Mesothelial cell of epicardium (in vitro differentiated cells): ENCODE results near the gene FOXN3. TPM values are rescaled to one million over a fixed set of nuclear protein-coding genes. Genes with fewer than 3 reads are reported as not detected.

Experiments used
- DNase-seq, 2 experiments: peaks; one replicate each; pipeline ENCODE4 v3.0.0; 2021; ENCODE audit warnings: low spot score in 2 of 2; ENCODE audit not compliant: unreplicated experiment in 2 of 2
- H3K27ac Mint-ChIP-seq: 2 replicates; pipeline ENCODE4 v1.8.0; 2021; ENCODE audit warnings: mixed read lengths
- H3K27me3 Mint-ChIP-seq: 2 replicates; pipeline ENCODE4 v1.8.0; 2021; ENCODE audit warnings: low read depth, mixed read lengths
- H3K36me3 Mint-ChIP-seq: 2 replicates; pipeline ENCODE4 v1.8.0; 2021; ENCODE audit warnings: mixed read lengths
- H3K4me1 Mint-ChIP-seq: 2 replicates; pipeline ENCODE4 v1.8.0; 2021; ENCODE audit warnings: mixed read lengths
- H3K4me3 Mint-ChIP-seq: 2 replicates; pipeline ENCODE4 v1.8.0; 2021; ENCODE audit warnings: mild to moderate bottlenecking, moderate library complexity, mixed read lengths
- H3K9me3 Mint-ChIP-seq: 2 replicates; pipeline ENCODE4 v1.8.0; 2021; ENCODE audit warnings: mixed read lengths
- CTCF ChIP-seq: fragments of 200-600 bp; sonication (generic); IDR thresholded peaks from one replicate; pipeline ENCODE4 v1.5.0; 2021; ENCODE audit warnings: antibody characterized with exemption; ENCODE audit not compliant: unreplicated experiment
- total RNA-seq: library from RNA; stranded (reverse); gene quantifications from 3 replicates; pipeline ENCODE4 v1.2.1, GENCODE V29; 2021

FOXN3 gene
- total RNA-seq, 1 donor from 2014 or later, result 124 TPM

GRCh38 chr14:89319687-89320086, 97.3 kb downstream of the FOXN3 start:
- H3K36me3 Mint-ChIP-seq, result peaks cover 35% of the 10 kb centered on the region
- no peak for TF ChIP-seq CTCF
- H3K4me1 Mint-ChIP-seq, result peaks cover 8% of the 10 kb centered on the region
- H3K4me3 Mint-ChIP-seq, result no peak overlapping the region
- DNase-seq, result no peak
- no peak overlapping the region for H3K27ac Mint-ChIP-seq
- H3K9me3 Mint-ChIP-seq, result peaks cover 15% of the 10 kb centered on the region
- no peaks in the 10 kb centered on the region for H3K27me3 Mint-ChIP-seq

GRCh38 chr14:89317051-89317691, 99.9 kb downstream of the FOXN3 start:
- H3K27ac Mint-ChIP-seq, result no peak overlapping the region

GRCh38 chr14:89315493-89316470, 101.3 kb downstream of the FOXN3 start:
- TF ChIP-seq CTCF, result no peak
- H3K4me3 Mint-ChIP-seq, result no peak overlapping the region
- peaks cover 8% of the 10 kb centered on the region for H3K4me1 Mint-ChIP-seq
- peaks cover 43% of the 10 kb centered on the region for H3K36me3 Mint-ChIP-seq
- no peak for DNase-seq
- no peak overlapping the region for H3K27ac Mint-ChIP-seq
- H3K27me3 Mint-ChIP-seq, result no peaks in the 10 kb centered on the region
- peaks cover 18% of the 10 kb centered on the region for H3K9me3 Mint-ChIP-seq

More at GRCh38 chr14:89317051-89317691, 99.9 kb downstream of the FOXN3 start:
- H3K36me3 Mint-ChIP-seq, result peaks cover 44% of the 10 kb centered on the region
- H3K27me3 Mint-ChIP-seq, result no peaks in the 10 kb centered on the region
- H3K9me3 Mint-ChIP-seq, result peaks cover 18% of the 10 kb centered on the region
- TF ChIP-seq CTCF, result no peak
- H3K4me3 Mint-ChIP-seq, result no peak overlapping the region
- H3K4me1 Mint-ChIP-seq, result peaks cover 8% of the 10 kb centered on the region
- DNase-seq, result no peak

GRCh38 chr14:89314274-89314673, 102.8 kb downstream of the FOXN3 start:
- H3K4me1 Mint-ChIP-seq, result no peaks in the 10 kb centered on the region
- peaks cover 31% of the 10 kb centered on the region for H3K36me3 Mint-ChIP-seq
- TF ChIP-seq CTCF, result no peak

GRCh38 chr14:89312932-89313331, 104.1 kb downstream of the FOXN3 start:
- H3K4me3 Mint-ChIP-seq, result no peak overlapping the region
- H3K9me3 Mint-ChIP-seq, result peaks cover 3% of the 10 kb centered on the region
- H3K4me1 Mint-ChIP-seq, result no peaks in the 10 kb centered on the region
- H3K27me3 Mint-ChIP-seq, result no peaks in the 10 kb centered on the region
- DNase-seq, result no peak
- peaks cover 29% of the 10 kb centered on the region for H3K36me3 Mint-ChIP-seq
- H3K27ac Mint-ChIP-seq, result no peak overlapping the region
- TF ChIP-seq CTCF, result no peak

More at GRCh38 chr14:89314274-89314673, 102.8 kb downstream of the FOXN3 start:
- peaks cover 11% of the 10 kb centered on the region for H3K9me3 Mint-ChIP-seq
- H3K4me3 Mint-ChIP-seq, result no peak overlapping the region
- no peak for DNase-seq
- H3K27ac Mint-ChIP-seq, result no peak overlapping the region
- no peaks in the 10 kb centered on the region for H3K27me3 Mint-ChIP-seq
